Neural progenitor cell (in vitro differentiated cells): ENCODE results near the gene PEPD. TPM values are rescaled to one million over a fixed set of nuclear protein-coding genes. Genes with fewer than 3 reads are reported as not detected.

Experiments
- DNase-seq: peaks from one replicate; pipeline ENCODE4 v3.0.0-alpha.2; 2016; ENCODE audit warnings: low spot score
- H2AFZ ChIP-seq: fragments of 200-600 bp; sonication (generic); replicated peaks from 2 replicates; pipeline ENCODE4 v1.6.1; 2016; ENCODE audit warnings: antibody characterized with exemption
- H3F3A ChIP-seq: fragments of 200-600 bp; sonication (generic); 2 replicates; pipeline ENCODE4 v1.6.1; 2016; ENCODE audit warnings: antibody characterized with exemption, low read depth
- H3K27ac ChIP-seq: fragments of 200-600 bp; sonication (generic); 2 replicates; pipeline ENCODE4 v1.5.1; 2016; ENCODE audit warnings: mild to moderate bottlenecking
- H3K27me3 ChIP-seq: fragments of 200-600 bp; sonication (generic); 2 replicates; pipeline ENCODE4 v1.6.1; 2016; ENCODE audit warnings: mild to moderate bottlenecking, moderate library complexity
- H3K36me3 ChIP-seq: fragments of 200-600 bp; sonication (generic); 2 replicates; pipeline ENCODE4 v1.5.1; 2016
- H3K4me1 ChIP-seq: fragments of 200-600 bp; sonication (generic); 2 replicates; pipeline ENCODE4 v1.6.1; 2016; ENCODE audit warnings: mixed run types
- H3K4me2 ChIP-seq: fragments of 200-600 bp; sonication (generic); 2 replicates; pipeline ENCODE4 v1.6.1; 2016
- H3K4me3 ChIP-seq: fragments of 200-600 bp; sonication (generic); 2 replicates; pipeline ENCODE4 v1.5.1; 2016
- H3K79me2 ChIP-seq: fragments of 200-600 bp; sonication (generic); 2 replicates; pipeline ENCODE4 v1.6.1; 2016; ENCODE audit warnings: low read depth
- H3K9ac ChIP-seq: fragments of 200-600 bp; sonication (generic); 2 replicates; pipeline ENCODE4 v1.6.1; 2016
- H3K9me3 ChIP-seq: fragments of 200-600 bp; sonication (generic); 2 replicates; pipeline ENCODE4 v1.5.1; 2016; ENCODE audit warnings: low read depth
- H4K20me1 ChIP-seq: fragments of 200-600 bp; sonication (generic); 2 replicates; pipeline ENCODE4 v1.6.1; 2016; ENCODE audit warnings: low read depth
- H3K27ac Mint-ChIP-seq: 3 replicates; pipeline ENCODE4 v1.8.0; 2021; ENCODE audit warnings: mixed read lengths
- H3K27me3 Mint-ChIP-seq: 2 replicates; pipeline ENCODE4 v1.8.0; 2022; ENCODE audit warnings: low read depth, mild to moderate bottlenecking, inconsistent platforms, moderate library complexity, mixed read lengths; ENCODE audit not compliant: insufficient read depth
- H3K36me3 Mint-ChIP-seq: 3 replicates; pipeline ENCODE4 v1.8.0; 2021; ENCODE audit warnings: mixed read lengths
- H3K4me1 Mint-ChIP-seq: 3 replicates; pipeline ENCODE4 v1.8.0; 2021; ENCODE audit warnings: mixed read lengths
- H3K4me3 Mint-ChIP-seq: 3 replicates; pipeline ENCODE4 v1.8.0; 2021; ENCODE audit warnings: mild to moderate bottlenecking, moderate library complexity, mixed read lengths
- H3K9me3 Mint-ChIP-seq: 3 replicates; pipeline ENCODE4 v1.8.0; 2020; ENCODE audit warnings: mixed read lengths
- EZH2 ChIP-seq: fragments of 200-600 bp; sonication (generic); IDR thresholded peaks from 2 replicates; pipeline ENCODE4 v1.6.1; 2017; ENCODE audit warnings: antibody characterized with exemption, mild to moderate bottlenecking, moderate library complexity
- EZH2phosphoT487 ChIP-seq: fragments of 200-600 bp; sonication (generic); IDR thresholded peaks from 2 replicates; pipeline ENCODE4 v1.6.1; 2017; ENCODE audit warnings: antibody characterized with exemption
- total RNA-seq: library from RNA; depleted of rRNA; stranded (reverse); fragments of >200 nt; gene quantifications from 2 replicates; pipeline ENCODE4 v1.2.3, GENCODE V29; 2015; ENCODE audit warnings: low replicate concordance
- TF ChIP-seq, protein P1 (sequence below): fragments of 200-600 bp; sonication (generic); IDR thresholded peaks from 2 replicates; pipeline ENCODE4 v1.5.1; 2017; ENCODE audit warnings: antibody characterized with exemption, mild to moderate bottlenecking

The PEPD gene
- total RNA-seq, 1 donor from 2014 or later: 47.0 TPM

- H3K36me3 ChIP-seq: no peaks in the 10 kb centered on the region
- H3K4me3 ChIP-seq: no peak overlapping the region
- TF ChIP-seq EZH2 (no peak), EZH2phosphoT487 (no peak)
- TF ChIP-seq, protein P1, sequence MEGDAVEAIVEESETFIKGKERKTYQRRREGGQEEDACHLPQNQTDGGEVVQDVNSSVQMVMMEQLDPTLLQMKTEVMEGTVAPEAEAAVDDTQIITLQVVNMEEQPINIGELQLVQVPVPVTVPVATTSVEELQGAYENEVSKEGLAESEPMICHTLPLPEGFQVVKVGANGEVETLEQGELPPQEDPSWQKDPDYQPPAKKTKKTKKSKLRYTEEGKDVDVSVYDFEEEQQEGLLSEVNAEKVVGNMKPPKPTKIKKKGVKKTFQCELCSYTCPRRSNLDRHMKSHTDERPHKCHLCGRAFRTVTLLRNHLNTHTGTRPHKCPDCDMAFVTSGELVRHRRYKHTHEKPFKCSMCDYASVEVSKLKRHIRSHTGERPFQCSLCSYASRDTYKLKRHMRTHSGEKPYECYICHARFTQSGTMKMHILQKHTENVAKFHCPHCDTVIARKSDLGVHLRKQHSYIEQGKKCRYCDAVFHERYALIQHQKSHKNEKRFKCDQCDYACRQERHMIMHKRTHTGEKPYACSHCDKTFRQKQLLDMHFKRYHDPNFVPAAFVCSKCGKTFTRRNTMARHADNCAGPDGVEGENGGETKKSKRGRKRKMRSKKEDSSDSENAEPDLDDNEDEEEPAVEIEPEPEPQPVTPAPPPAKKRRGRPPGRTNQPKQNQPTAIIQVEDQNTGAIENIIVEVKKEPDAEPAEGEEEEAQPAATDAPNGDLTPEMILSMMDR: no peak
Measured at GRCh38 chr19:33504058-33504444, 17.5 kb downstream of the PEPD start.

GRCh38 chr19:33503433-33504057 is 18.0 kb downstream of the PEPD start:
- no peak overlapping the region for H3K27ac ChIP-seq
- H3K4me1 ChIP-seq: no peaks in the 10 kb centered on the region
- no peaks in the 10 kb centered on the region for H3K79me2 ChIP-seq
- no peaks in the 10 kb centered on the region for H3K36me3 Mint-ChIP-seq
- H3K4me1 Mint-ChIP-seq: peaks cover 33% of the 10 kb centered on the region
- no peaks in the 10 kb centered on the region for H3F3A ChIP-seq
- TF ChIP-seq, protein P1: no peak
- TF ChIP-seq EZH2phosphoT487 (no peak), EZH2 (no peak)
- no peak overlapping the region for H3K4me3 ChIP-seq
- no peaks in the 10 kb centered on the region for H3K9me3 ChIP-seq
- peaks cover 2% of the 10 kb centered on the region for H3K27me3 Mint-ChIP-seq
- H4K20me1 ChIP-seq: no peaks in the 10 kb centered on the region
- peak overlapping the region; percentile 27 for H3K4me3 Mint-ChIP-seq
- peak; percentile 30 for DNase-seq
- no peak overlapping the region for H2AFZ ChIP-seq
- no peaks in the 10 kb centered on the region for H3K36me3 ChIP-seq
- H3K27me3 ChIP-seq: no peaks in the 10 kb centered on the region
- no peak overlapping the region for H3K4me2 ChIP-seq
- no peak overlapping the region for H3K9ac ChIP-seq
- H3K9me3 Mint-ChIP-seq: no peaks in the 10 kb centered on the region
- H3K27ac Mint-ChIP-seq: peak overlapping the region; percentile 97

More at GRCh38 chr19:33504058-33504444, 17.5 kb downstream of the PEPD start:
- Histone ChIP-seq H4K20me1 (no peaks in the 10 kb centered on the region), H3K79me2 (no peaks in the 10 kb centered on the region), H3K27ac (no peak overlapping the region), H3F3A (no peaks in the 10 kb centered on the region), H3K27me3 (no peaks in the 10 kb centered on the region), H2AFZ (no peak overlapping the region), H3K4me2 (no peak overlapping the region), H3K9me3 (no peaks in the 10 kb centered on the region), H3K9ac (no peak overlapping the region), H3K4me1 (no peaks in the 10 kb centered on the region)
- Mint-ChIP-seq H3K27me3 (peaks cover 2% of the 10 kb centered on the region), H3K4me1 (peaks cover 33% of the 10 kb centered on the region), H3K27ac (peak overlapping the region; percentile 97), H3K9me3 (no peaks in the 10 kb centered on the region), H3K4me3 (peak overlapping the region; percentile 27), H3K36me3 (no peaks in the 10 kb centered on the region)
- no peak for DNase-seq

GRCh38 chr19:33503030-33503429 is 18.6 kb downstream of the PEPD start:
- H3K9me3 ChIP-seq: no peaks in the 10 kb centered on the region
- no peak overlapping the region for H3K27ac ChIP-seq
- H3K27me3 ChIP-seq: no peaks in the 10 kb centered on the region
- H3F3A ChIP-seq: no peaks in the 10 kb centered on the region
- H3K9me3 Mint-ChIP-seq: no peaks in the 10 kb centered on the region
- H2AFZ ChIP-seq: no peak overlapping the region
- peaks cover 33% of the 10 kb centered on the region for H3K4me1 Mint-ChIP-seq
- no peak overlapping the region for H3K4me3 Mint-ChIP-seq
- TF ChIP-seq EZH2 (no peak), EZH2phosphoT487 (no peak)
- TF ChIP-seq, protein P1: no peak
- no peaks in the 10 kb centered on the region for H3K4me1 ChIP-seq
- H3K36me3 ChIP-seq: no peaks in the 10 kb centered on the region
- H3K9ac ChIP-seq: no peak overlapping the region
- H3K27ac Mint-ChIP-seq: peak overlapping the region; percentile 18
- H3K4me3 ChIP-seq: no peak overlapping the region
- peaks cover 2% of the 10 kb centered on the region for H3K27me3 Mint-ChIP-seq
- DNase-seq: no peak
- H3K79me2 ChIP-seq: no peaks in the 10 kb centered on the region
- no peak overlapping the region for H3K4me2 ChIP-seq
- peaks cover 2% of the 10 kb centered on the region for H3K36me3 Mint-ChIP-seq
- H4K20me1 ChIP-seq: no peaks in the 10 kb centered on the region
